Nephron (organoid): Measurements from ENCODE around the gene UBN2.

Source experiments
- H3K27ac Mint-ChIP-seq, 3 experiments: 2 replicates each; pipeline ENCODE4 v1.8.0; 2020; ENCODE audit warnings: mixed read lengths in 3 of 3, mild to moderate bottlenecking in 2 of 3, moderate library complexity in 1 of 3
- H3K27me3 Mint-ChIP-seq: 2 replicates; pipeline ENCODE4 v1.8.0; 2021; ENCODE audit warnings: low read depth, mild to moderate bottlenecking, moderate library complexity, mixed read lengths
- H3K36me3 Mint-ChIP-seq: 2 replicates; pipeline ENCODE4 v1.8.0; 2020; ENCODE audit warnings: low read depth, mixed read lengths
- H3K4me1 Mint-ChIP-seq: 2 replicates; pipeline ENCODE4 v1.8.0; 2020; ENCODE audit warnings: mixed read lengths
- H3K4me3 Mint-ChIP-seq, 3 experiments: 2 replicates each; pipeline ENCODE4 v1.8.0; 2020; ENCODE audit warnings: mild to moderate bottlenecking in 3 of 3, mixed read lengths in 3 of 3, moderate library complexity in 2 of 3
- H3K9me3 Mint-ChIP-seq: 2 replicates; pipeline ENCODE4 v1.8.0; 2020; ENCODE audit warnings: mixed read lengths
- TF ChIP-seq, protein P1 (sequence below), 3 experiments: fragments of 200-600 bp; sonication (generic); IDR thresholded peaks; one replicate each; pipeline ENCODE4 v1.5.0; 2021; ENCODE audit warnings: antibody characterized with exemption in 3 of 3; ENCODE audit not compliant: unreplicated experiment in 3 of 3

UBN2 gene

DNA sequence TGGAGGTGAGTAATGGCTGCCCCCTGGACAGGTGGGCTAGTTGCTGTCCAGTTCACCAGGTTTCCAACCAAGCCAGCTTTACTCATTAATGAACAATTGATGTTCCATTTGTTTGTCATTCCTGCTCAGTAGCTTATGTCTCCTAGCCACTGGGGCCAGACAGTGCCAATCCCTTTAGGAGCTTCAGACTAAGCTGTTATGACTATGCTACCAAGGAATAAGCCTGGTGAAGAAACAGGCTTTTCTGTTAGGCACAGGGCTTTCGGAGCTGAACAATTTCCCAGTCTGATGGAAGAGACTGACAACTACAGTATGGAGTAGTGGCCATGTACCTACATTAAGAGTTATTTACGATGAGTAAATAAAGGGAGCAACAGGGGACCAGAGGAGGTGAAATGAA lies 108.0 kb downstream of the UBN2 start:
- Mint-ChIP-seq H3K9me3 (peaks cover 11% of the 10 kb centered on the region), H3K4me3 (peak overlapping the region; percentile 91 to 93 (median 91)), H3K27ac (peak overlapping the region; percentile 89 to 100 (median 100)), H3K27me3 (peaks cover 6% of the 10 kb centered on the region), H3K36me3 (peaks cover 8% of the 10 kb centered on the region), H3K4me1 (peaks cover 8% of the 10 kb centered on the region)
- TF ChIP-seq, protein P1, sequence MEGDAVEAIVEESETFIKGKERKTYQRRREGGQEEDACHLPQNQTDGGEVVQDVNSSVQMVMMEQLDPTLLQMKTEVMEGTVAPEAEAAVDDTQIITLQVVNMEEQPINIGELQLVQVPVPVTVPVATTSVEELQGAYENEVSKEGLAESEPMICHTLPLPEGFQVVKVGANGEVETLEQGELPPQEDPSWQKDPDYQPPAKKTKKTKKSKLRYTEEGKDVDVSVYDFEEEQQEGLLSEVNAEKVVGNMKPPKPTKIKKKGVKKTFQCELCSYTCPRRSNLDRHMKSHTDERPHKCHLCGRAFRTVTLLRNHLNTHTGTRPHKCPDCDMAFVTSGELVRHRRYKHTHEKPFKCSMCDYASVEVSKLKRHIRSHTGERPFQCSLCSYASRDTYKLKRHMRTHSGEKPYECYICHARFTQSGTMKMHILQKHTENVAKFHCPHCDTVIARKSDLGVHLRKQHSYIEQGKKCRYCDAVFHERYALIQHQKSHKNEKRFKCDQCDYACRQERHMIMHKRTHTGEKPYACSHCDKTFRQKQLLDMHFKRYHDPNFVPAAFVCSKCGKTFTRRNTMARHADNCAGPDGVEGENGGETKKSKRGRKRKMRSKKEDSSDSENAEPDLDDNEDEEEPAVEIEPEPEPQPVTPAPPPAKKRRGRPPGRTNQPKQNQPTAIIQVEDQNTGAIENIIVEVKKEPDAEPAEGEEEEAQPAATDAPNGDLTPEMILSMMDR (IDR thresholded peaks at IDR 0.05; ENCODE audit: unreplicated experiment in 3 of 3), result no peak

DNA sequence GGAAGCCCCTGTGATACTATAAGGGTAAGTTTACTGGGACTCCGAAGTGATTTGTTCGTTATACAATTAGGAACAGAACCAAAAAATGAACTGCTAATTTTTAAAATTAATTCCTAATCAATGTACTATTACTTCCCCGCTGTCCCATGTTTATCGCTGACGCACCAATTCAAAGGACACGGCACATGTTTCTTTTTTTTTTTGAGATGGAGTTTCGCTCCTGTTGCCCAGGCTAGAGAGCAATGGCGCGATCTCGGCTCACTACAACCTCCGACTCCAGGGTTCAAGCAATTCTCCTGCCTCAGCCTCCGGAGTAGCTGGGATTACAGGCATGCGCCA lies 108.6 kb downstream of the UBN2 start:
- H3K4me3 Mint-ChIP-seq, result peak overlapping the region; percentile 91 to 93 (median 91)
- peak overlapping the region; percentile 100 for H3K27ac Mint-ChIP-seq
- H3K27me3 Mint-ChIP-seq, result peaks cover 6% of the 10 kb centered on the region
- peaks cover 11% of the 10 kb centered on the region for H3K9me3 Mint-ChIP-seq
- H3K36me3 Mint-ChIP-seq, result peaks cover 12% of the 10 kb centered on the region
- peaks cover 8% of the 10 kb centered on the region for H3K4me1 Mint-ChIP-seq
- TF ChIP-seq, protein P1 (IDR thresholded peaks at IDR 0.05; ENCODE audit: unreplicated experiment in 3 of 3), result no peak

DNA sequence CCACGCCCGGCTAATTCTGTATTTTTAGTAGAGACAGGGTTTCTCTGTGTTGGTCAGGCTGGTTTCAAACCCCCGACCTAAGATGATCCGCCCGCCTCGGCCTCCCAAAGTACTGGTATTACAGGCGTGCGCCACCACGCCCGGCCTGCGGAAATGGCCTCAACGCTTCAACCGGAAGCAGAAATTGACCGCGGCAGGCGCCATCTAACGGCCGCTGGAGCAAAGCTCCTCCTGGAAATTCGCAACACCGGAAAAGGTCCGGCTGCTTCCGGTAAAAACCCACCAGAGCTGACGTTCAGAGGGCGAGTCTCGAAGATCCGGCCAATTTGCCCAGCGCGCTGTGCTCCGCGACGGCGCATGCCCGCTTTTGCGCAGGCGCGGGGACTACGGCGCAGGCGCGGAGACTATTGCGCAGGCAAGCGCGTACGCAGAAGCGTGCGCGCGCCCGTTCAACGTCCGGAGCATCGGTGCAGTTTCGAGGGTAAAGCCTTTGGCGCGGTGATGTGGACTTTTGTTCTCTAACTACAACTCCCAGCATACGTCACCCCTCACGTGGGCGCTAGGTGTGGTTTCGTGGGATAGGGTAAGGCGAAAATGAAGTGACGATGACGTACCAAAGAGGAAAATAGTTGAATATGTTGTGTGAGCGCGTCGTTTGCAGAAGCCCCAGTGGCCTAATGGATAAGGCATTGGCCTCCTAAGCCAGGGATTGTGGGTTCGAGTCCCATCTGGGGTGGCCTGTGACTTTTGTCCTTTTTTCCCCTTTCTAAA lies 109.2 kb downstream of the UBN2 start:
- H3K27ac Mint-ChIP-seq, result peak overlapping the region; percentile 100
- TF ChIP-seq, protein P1 (IDR thresholded peaks at IDR 0.05; ENCODE audit: unreplicated experiment in 3 of 3), result peak; percentile 76 to 85 (median 82)
- peaks cover 11% of the 10 kb centered on the region for H3K9me3 Mint-ChIP-seq
- H3K36me3 Mint-ChIP-seq, result peaks cover 16% of the 10 kb centered on the region
- peak overlapping the region; percentile 91 to 93 (median 91) for H3K4me3 Mint-ChIP-seq
- H3K4me1 Mint-ChIP-seq, result peaks cover 8% of the 10 kb centered on the region
- peaks cover 6% of the 10 kb centered on the region for H3K27me3 Mint-ChIP-seq

DNA sequence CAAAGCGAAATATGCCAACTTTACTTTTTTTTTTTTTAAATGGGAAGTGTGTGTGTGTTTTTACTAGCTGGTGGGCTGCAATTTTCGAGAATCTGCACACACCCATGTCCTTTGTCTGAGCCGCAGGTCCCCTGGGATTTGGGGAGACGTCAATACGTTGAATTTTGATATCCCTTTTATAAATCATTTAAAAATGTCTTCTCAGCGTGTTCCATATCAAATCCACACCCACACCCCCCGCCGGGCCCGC lies 109.7 kb downstream of the UBN2 start:
- TF ChIP-seq, protein P1 (IDR thresholded peaks at IDR 0.05; ENCODE audit: unreplicated experiment in 3 of 3), result no peak
- Mint-ChIP-seq H3K27ac (peak overlapping the region; percentile 100), H3K27me3 (peaks cover 6% of the 10 kb centered on the region), H3K4me1 (peaks cover 8% of the 10 kb centered on the region), H3K9me3 (peaks cover 11% of the 10 kb centered on the region), H3K4me3 (peak overlapping the region; percentile 91 to 93 (median 91)), H3K36me3 (peaks cover 19% of the 10 kb centered on the region)

DNA sequence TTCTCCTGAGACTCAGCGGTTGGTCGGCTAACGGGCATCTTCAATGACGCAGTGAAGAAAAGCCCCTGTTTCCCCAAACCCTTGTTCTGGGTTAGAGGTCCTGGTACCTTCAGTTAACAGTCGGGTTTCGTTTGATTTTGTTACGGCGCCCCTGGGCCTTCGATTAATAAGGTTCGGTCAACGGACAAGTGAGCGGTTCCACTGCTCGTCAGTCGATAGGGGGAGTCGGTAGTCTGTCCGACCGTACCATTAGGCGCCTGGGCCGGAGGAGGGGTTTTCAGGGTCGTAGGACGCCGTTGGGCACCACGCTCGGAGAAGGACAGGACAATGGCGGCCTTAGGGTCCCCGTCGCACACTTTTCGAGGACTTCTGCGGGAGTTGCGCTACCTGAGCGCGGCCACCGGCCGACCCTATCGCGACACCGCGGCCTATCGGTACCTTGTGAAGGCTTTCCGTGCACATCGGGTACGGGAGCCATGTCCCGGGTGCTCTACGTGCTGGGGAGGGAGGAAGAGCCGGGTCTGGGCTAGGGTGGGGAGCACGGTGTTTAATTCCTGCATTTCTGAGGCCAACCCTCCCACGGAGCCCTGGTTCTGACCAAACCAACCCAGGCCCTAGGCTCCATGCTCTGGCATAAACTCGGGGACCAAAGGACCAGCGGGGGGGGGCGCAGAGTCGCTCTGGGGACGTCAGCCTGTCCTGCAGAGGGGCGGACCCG lies 110.2 kb downstream of the UBN2 start, which contains the start of gene FMC1:
Gene FMC1 (plus strand): TSS at position 280 of the 718 bp plus-strand sequence. CDS start 48 bp downstream, at position 328.
- Mint-ChIP-seq H3K4me1 (peaks cover 8% of the 10 kb centered on the region), H3K27me3 (peaks cover 6% of the 10 kb centered on the region), H3K36me3 (peaks cover 22% of the 10 kb centered on the region), H3K9me3 (peaks cover 11% of the 10 kb centered on the region), H3K27ac (peak within 1 kb of the TSS; percentile 100), H3K4me3 (peak within 1 kb of the TSS; percentile 91 to 93 (median 91))
- TF ChIP-seq, protein P1 (IDR thresholded peaks at IDR 0.05; ENCODE audit: unreplicated experiment in 3 of 3), result peak in 2 of 3 experiments; percentile 12 to 24
